Mucosa of rectum (tissue), 2 donors: ENCODE measurements around the gene MR1.
A peak's percentile ranks its signal among the peaks of the same experiment; 100 is the strongest.

Source experiments
- H3K27ac ChIP-seq, 2 donors: one replicate each; pipeline ENCODE4 v1.7.0; 2013; ENCODE audit warnings: inconsistent platforms in 2 of 2, low read depth in 2 of 2, low read length in 2 of 2
- H3K27me3 ChIP-seq, 2 donors: one replicate each; pipeline ENCODE4 v1.7.0; 2013; ENCODE audit warnings: low read length in 2 of 2; ENCODE audit not compliant: control insufficient read depth in 2 of 2, insufficient read depth in 2 of 2
- H3K36me3 ChIP-seq, 2 donors: one replicate each; pipeline ENCODE4 v1.7.0; 2013; ENCODE audit warnings: low read length in 2 of 2; ENCODE audit not compliant: control insufficient read depth in 2 of 2, insufficient read depth in 2 of 2
- H3K4me1 ChIP-seq, 2 donors: one replicate each; pipeline ENCODE4 v1.7.0; 2013; ENCODE audit warnings: low read length in 2 of 2, mild to moderate bottlenecking in 1 of 2; ENCODE audit not compliant: control insufficient read depth in 2 of 2, insufficient read depth in 2 of 2
- H3K4me3 ChIP-seq, 2 donors: one replicate each; pipeline ENCODE4 v1.7.0; 2013; ENCODE audit warnings: low read length in 2 of 2
- H3K9ac ChIP-seq, 2 donors: one replicate each; pipeline ENCODE4 v1.7.0; 2013; ENCODE audit warnings: low read length in 2 of 2, low read depth in 1 of 2, mild to moderate bottlenecking in 1 of 2
- H3K9me3 ChIP-seq, 2 donors: one replicate each; pipeline ENCODE4 v1.7.0; 2013; ENCODE audit warnings: low read length in 2 of 2; ENCODE audit not compliant: control insufficient read depth in 2 of 2
- donor health status: healthy.
- donor health status: Normal muscosa, but diverticular disease.

MR1 gene

DNA sequence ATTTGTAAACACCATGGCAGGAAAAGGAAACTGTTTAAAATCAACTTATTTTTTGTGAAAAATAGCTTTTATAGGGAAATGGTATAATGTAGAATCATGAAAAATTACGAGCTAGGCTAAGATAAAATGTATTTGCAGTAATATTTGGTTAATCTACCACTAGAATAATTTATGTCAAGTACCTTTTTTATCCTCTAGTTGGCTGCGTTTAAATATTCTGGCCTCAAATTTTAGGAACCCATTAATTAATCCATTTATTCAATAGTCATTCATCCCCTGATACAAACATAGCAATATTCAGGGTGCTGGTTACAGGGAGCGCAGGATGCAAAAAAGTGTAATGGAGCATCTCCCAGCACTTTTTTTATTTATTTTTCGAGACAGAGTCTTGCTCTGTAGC is 46.1 kb downstream of the MR1 start:
- H3K9ac ChIP-seq: no peak overlapping the region
- H3K9me3 ChIP-seq: no peaks in the 10 kb centered on the region
- H3K27ac ChIP-seq: no peak overlapping the region
- no peaks in the 10 kb centered on the region for H3K4me1 ChIP-seq
- peaks cover 0 to 2% of the 10 kb centered on the region in 2 donors for H3K27me3 ChIP-seq
- no peak overlapping the region for H3K4me3 ChIP-seq
- H3K36me3 ChIP-seq: no peaks in the 10 kb centered on the region

DNA sequence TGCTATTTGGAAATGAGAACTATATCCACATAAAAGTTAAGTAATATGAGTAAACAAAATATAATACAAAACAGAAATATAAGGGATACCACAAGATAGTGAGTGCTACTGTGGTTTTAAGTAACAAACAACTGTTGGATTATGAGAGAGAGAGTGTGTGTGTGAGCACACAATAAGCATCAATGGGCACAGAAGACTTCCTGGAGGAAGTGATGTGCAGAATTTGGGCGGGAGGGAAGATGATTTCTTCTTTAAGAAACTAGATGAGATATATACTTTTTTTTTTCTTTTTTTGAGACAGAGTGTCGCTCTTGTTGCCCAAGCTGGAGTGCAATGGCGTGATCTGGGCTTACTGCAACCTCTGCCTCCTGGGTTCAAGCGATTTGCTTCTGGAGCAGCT is 46.8 kb downstream of the MR1 start:
- Histone ChIP-seq H3K9ac (no peak overlapping the region), H3K9me3 (no peaks in the 10 kb centered on the region), H3K36me3 (no peaks in the 10 kb centered on the region), H3K27me3 (peaks cover 0 to 2% of the 10 kb centered on the region in 2 donors), H3K4me3 (no peak overlapping the region), H3K4me1 (no peaks in the 10 kb centered on the region), H3K27ac (no peak overlapping the region)

GRCh38 chr1:181081395-181081794 is 47.6 kb downstream of the MR1 start:
- Histone ChIP-seq H3K27me3 (peaks cover 0 to 2% of the 10 kb centered on the region in 2 donors), H3K27ac (no peak overlapping the region), H3K4me3 (no peak overlapping the region), H3K9ac (no peak overlapping the region), H3K4me1 (no peaks in the 10 kb centered on the region), H3K36me3 (no peaks in the 10 kb centered on the region), H3K9me3 (no peaks in the 10 kb centered on the region)

- H3K4me3 ChIP-seq: no peak overlapping the region
- H3K27ac ChIP-seq: no peak overlapping the region
- no peaks in the 10 kb centered on the region for H3K9me3 ChIP-seq
- peaks cover 3 to 4% of the 10 kb centered on the region in 2 donors for H3K4me1 ChIP-seq
- H3K9ac ChIP-seq: no peak overlapping the region
- H3K36me3 ChIP-seq: no peaks in the 10 kb centered on the region
- peaks cover 0 to 2% of the 10 kb centered on the region in 2 donors for H3K27me3 ChIP-seq
Measured at GRCh38 chr1:181083842-181084605, 50.2 kb downstream of the MR1 start.

DNA sequence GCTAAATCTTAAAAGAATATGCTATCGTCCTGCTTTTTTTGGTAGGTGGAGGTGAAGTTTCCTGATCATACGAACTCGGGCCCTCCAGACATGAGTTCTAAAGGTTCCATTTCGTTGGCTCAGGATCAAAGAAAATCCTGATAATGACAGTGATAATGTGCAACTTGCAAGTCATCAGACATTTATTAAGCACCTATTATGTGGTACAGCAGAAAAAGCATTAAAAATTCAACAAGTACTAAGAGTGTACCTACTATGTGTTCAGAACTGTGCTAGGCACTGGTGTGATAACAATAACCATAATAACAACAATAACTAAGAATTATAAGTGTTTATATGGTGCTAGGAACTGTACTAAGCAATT is 50.8 kb downstream of the MR1 start:
- Histone ChIP-seq H3K9ac (no peak overlapping the region), H3K4me3 (no peak overlapping the region), H3K27ac (no peak overlapping the region), H3K27me3 (no peaks in the 10 kb centered on the region), H3K9me3 (no peaks in the 10 kb centered on the region), H3K4me1 (peaks cover 3 to 4% of the 10 kb centered on the region in 2 donors), H3K36me3 (no peaks in the 10 kb centered on the region)

DNA sequence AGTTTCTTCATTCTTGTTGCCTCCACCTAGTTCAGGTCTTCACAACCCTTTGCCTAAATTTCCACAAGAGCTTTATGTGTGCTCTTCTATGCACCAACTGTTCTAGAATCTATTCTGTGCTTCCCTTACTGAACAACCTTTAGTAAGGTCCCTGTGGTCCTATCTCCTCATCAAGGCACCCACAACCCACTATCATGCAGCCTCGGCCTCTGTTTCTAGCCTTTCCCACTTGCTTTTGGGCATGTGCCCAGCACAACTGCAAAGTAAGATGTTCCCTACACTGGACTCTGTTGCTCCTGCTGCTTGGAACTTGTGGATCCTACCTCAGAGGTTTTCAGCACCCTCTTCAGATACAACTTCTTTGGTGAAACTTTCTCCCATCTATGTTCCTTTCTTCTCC is 52.3 kb downstream of the MR1 start:
- Histone ChIP-seq H3K4me3 (no peak overlapping the region), H3K27ac (no peak overlapping the region), H3K4me1 (peaks cover 6 to 8% of the 10 kb centered on the region in 2 donors), H3K36me3 (peaks cover 0 to 2% of the 10 kb centered on the region in 2 donors), H3K9me3 (no peaks in the 10 kb centered on the region), H3K27me3 (no peaks in the 10 kb centered on the region), H3K9ac (no peak overlapping the region)

DNA sequence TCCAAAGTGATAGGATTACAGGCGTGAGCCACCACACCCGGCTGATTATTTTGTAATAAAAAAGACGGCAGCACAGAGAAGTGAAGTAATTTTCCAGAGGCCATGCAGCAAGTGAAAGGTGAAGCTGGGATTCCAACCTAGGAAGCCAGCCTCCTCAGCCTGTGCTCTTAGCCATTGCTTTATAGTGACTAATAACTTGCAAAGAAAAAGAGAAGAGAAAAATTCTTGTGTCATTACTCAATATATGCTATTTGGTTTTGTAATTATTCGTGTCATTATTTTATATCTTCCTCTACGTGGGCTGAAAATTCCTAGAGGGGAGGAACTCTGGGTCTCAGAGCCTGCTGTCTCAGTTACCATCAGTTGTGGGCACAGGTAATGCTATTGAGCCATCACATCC is 53.1 kb downstream of the MR1 start:
- no peak overlapping the region for H3K4me3 ChIP-seq
- peaks cover 0 to 2% of the 10 kb centered on the region in 2 donors for H3K36me3 ChIP-seq
- no peak overlapping the region for H3K9ac ChIP-seq
- no peaks in the 10 kb centered on the region for H3K9me3 ChIP-seq
- no peak overlapping the region for H3K27ac ChIP-seq
- H3K4me1 ChIP-seq: peaks cover 6 to 16% of the 10 kb centered on the region in 2 donors
- H3K27me3 ChIP-seq: no peaks in the 10 kb centered on the region

- H3K9me3 ChIP-seq: no peaks in the 10 kb centered on the region
- peak overlapping the region in 1 of 2 donors; percentile 81 for H3K27ac ChIP-seq
- H3K27me3 ChIP-seq: no peaks in the 10 kb centered on the region
- H3K9ac ChIP-seq: peak overlapping the region in 1 of 2 donors; percentile 61
- peaks cover 0 to 2% of the 10 kb centered on the region in 2 donors for H3K36me3 ChIP-seq
- H3K4me1 ChIP-seq: peaks cover 6 to 21% of the 10 kb centered on the region in 2 donors
- H3K4me3 ChIP-seq: peak overlapping the region in 1 of 2 donors; percentile 98
Measured at GRCh38 chr1:181087400-181087901, 53.7 kb downstream of the MR1 start.

- peak within 1 kb of the TSS; percentile 96 for H3K27ac ChIP-seq
- H3K9me3 ChIP-seq: no peaks in the 10 kb centered on the region
- H3K4me1 ChIP-seq: peaks cover 6 to 24% of the 10 kb centered on the region in 2 donors
- H3K4me3 ChIP-seq: peak within 1 kb of the TSS; percentile 91 to 98
- peak within 1 kb of the TSS; percentile 96 for H3K9ac ChIP-seq
- H3K36me3 ChIP-seq: peaks cover 0 to 2% of the 10 kb centered on the region in 2 donors
- H3K27me3 ChIP-seq: no peaks in the 10 kb centered on the region
Measured at GRCh38 chr1:181088079-181089016, 54.6 kb downstream of the MR1 start, which contains the start of gene IER5. TSS of gene IER5 (plus strand) at chr1:181088700. CDS start at chr1:181088903, 203 bp downstream.
